GM18861 (cell line): ENCODE measurements around the gene TPPP.

Source experiments
- ATAC-seq: cut with Tn5 transposase; IDR thresholded peaks from one replicate; pipeline ENCODE4 v1.9.1; 2021; ENCODE audit not compliant: unreplicated experiment

Gene TPPP

GRCh38 chr5:666816-667498 lies 26.2 kb downstream of the TPPP start:
- ATAC-seq: no peak

- ATAC-seq: no peak
These were observed 27.0 kb downstream of the TPPP start for GRCh38 chr5:665956-666711.

- ATAC-seq: no peak
These were observed 27.6 kb downstream of the TPPP start for GRCh38 chr5:665541-665955.

GRCh38 chr5:664994-665360 lies 28.2 kb downstream of the TPPP start:
- ATAC-seq: no peak

- ATAC-seq: no peak
These were observed 28.7 kb downstream of the TPPP start for GRCh38 chr5:664343-664993.

- no peak for ATAC-seq
These were observed 29.5 kb downstream of the TPPP start for GRCh38 chr5:663436-664342.

- ATAC-seq: no peak
These were observed 30.3 kb downstream of the TPPP start for GRCh38 chr5:662751-663435.

GRCh38 chr5:661891-662750 lies 31.0 kb downstream of the TPPP start:
- ATAC-seq: no peak

- ATAC-seq: no peak
These were observed 32.6 kb downstream of the TPPP start for GRCh38 chr5:660491-661030.

GRCh38 chr5:659496-660263 lies 33.5 kb downstream of the TPPP start:
- ATAC-seq: no peak

GRCh38 chr5:658103-658502 lies 35.0 kb downstream of the TPPP start:
- no peak for ATAC-seq

GRCh38 chr5:657570-657969 lies 35.6 kb downstream of the TPPP start:
- ATAC-seq: no peak

- ATAC-seq: no peak
These were observed 37.7 kb downstream of the TPPP start for GRCh38 chr5:655406-655805.

- no peak for ATAC-seq
These were observed 38.9 kb downstream of the TPPP start for GRCh38 chr5:654071-654778.

- no peak for ATAC-seq
These were observed 40.3 kb downstream of the TPPP start for GRCh38 chr5:652773-653350.

GRCh38 chr5:652023-652515 lies 41.1 kb downstream of the TPPP start:
- no peak for ATAC-seq

GRCh38 chr5:651296-652022 lies 41.7 kb downstream of the TPPP start:
- no peak for ATAC-seq
